ENCODE data around the gene CNOT6L. TPM values are rescaled to one million over a fixed set of nuclear protein-coding genes. Genes with fewer than 3 reads are reported as not detected.

The CNOT6L gene
- total RNA-seq, 3 donors from 2014 or later (not counting 1 experiment from before 2014, with no cell fraction given) = 172 to 237 (median 193) TPM

DNA sequence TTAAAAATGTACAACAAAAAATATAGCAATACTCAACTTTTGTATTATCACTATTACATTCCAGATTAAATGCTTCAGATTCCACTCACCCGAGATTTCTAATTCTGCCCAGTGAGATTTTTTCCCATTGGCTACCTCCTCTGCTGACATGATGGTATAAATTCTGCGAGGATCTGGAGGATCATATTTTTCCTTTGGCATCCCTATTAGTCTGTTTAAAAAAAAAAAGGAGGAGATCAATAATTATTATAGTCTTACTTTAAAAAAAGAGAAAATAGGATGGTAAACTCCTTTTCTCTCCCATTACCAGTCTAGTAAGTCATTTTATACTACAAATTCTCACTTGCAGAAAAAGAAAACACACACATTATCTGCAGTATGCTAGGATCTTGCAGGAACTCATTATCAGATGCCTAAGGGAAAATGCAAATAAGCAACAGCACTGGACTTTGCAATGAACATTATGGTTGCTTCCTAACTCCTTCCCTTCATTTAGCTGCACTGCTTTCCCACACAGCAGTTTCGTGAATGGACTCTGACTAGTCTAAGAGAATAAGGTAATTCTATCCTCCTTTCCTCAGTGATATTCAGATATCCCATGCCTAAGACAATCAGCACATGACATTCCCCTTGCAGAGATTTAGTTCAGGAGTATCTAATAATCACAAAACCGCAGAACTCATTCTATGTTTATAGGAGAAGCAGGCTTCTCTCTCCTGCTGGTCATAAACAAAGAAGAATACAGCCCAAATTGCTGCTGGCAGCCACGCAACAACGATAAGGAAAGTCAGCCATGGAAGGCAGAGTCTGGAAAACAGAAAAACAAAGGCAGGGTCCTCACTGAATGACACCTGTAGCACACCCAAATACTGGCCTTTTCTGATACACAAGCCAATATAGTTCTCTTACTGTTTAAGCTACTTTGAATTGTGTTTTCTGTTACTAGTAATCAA is 42.7 kb downstream of the CNOT6L start:
- intact Hi-C loops (cut with micrococcal nuclease) = no loop called here
- Mint-ChIP-seq H3K27me3 (ENCODE audit: low read depth in 2 of 2) (no peaks in the 10 kb centered on the region), H3K4me3 (peak overlapping the region; percentile 35), H3K36me3 (no peaks in the 10 kb centered on the region), H3K9me3 (no peaks in the 10 kb centered on the region), H3K4me1 (peaks cover 53 to 60% of the 10 kb centered on the region in 2 donors), H3K27ac (peak overlapping the region; percentile 72 to 78)
- H3K9me3 ChIP-seq (ENCODE audit: control insufficient read depth, insufficient read depth, low read length) = no peaks in the 10 kb centered on the region
- H3K27ac ChIP-seq (ENCODE audit: low read length) = no peak overlapping the region
- H3K4me3 ChIP-seq (ENCODE audit: low read length) = no peak overlapping the region
- DNase-seq (no peak), ATAC-seq (no peak)
- H3K36me3 ChIP-seq (ENCODE audit: control insufficient read depth, insufficient read depth, low read length) = peaks cover 35% of the 10 kb centered on the region
- H3K4me1 ChIP-seq (ENCODE audit: control insufficient read depth, insufficient read depth, low read length) = peaks cover 9% of the 10 kb centered on the region
- H3K27me3 ChIP-seq (ENCODE audit: control insufficient read depth, insufficient read depth, low read length) = no peaks in the 10 kb centered on the region
- TF ChIP-seq, protein P1, sequence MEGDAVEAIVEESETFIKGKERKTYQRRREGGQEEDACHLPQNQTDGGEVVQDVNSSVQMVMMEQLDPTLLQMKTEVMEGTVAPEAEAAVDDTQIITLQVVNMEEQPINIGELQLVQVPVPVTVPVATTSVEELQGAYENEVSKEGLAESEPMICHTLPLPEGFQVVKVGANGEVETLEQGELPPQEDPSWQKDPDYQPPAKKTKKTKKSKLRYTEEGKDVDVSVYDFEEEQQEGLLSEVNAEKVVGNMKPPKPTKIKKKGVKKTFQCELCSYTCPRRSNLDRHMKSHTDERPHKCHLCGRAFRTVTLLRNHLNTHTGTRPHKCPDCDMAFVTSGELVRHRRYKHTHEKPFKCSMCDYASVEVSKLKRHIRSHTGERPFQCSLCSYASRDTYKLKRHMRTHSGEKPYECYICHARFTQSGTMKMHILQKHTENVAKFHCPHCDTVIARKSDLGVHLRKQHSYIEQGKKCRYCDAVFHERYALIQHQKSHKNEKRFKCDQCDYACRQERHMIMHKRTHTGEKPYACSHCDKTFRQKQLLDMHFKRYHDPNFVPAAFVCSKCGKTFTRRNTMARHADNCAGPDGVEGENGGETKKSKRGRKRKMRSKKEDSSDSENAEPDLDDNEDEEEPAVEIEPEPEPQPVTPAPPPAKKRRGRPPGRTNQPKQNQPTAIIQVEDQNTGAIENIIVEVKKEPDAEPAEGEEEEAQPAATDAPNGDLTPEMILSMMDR (IDR thresholded peaks at IDR 0.05) = no peak
- 88% methylated on average over 5 of the region's 6 CpGs for WGBS (ENCODE audit: insufficient coverage)

DNA sequence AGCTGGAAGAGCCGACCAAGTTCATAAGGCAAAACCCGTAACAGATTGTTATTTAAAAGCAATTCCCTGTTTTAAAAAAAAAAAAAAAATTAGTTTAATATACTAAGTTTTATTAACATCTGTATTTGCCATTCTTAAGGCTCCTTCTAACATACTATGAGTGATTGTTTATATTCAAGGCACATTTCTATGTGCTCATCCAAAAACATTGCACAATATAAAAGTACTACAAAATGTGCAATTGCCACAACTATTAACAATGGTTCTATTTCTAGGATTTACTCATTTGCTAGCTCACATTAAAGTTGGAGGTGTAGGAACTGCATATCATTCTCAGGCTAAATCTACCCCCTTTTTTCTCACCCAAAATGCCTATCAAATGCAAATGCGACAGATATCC is 46.1 kb downstream of the CNOT6L start:
- intact Hi-C loops (cut with micrococcal nuclease) = no loop called here
- ATAC-seq (no peak), DNase-seq (no peak)
- 100% methylated on average over 1 of the region's 3 CpGs for WGBS (ENCODE audit: insufficient coverage)
- Histone ChIP-seq H3K36me3 (ENCODE audit: control insufficient read depth, insufficient read depth, low read length) (peaks cover 53% of the 10 kb centered on the region), H3K27ac (ENCODE audit: low read length) (no peak overlapping the region), H3K27me3 (ENCODE audit: control insufficient read depth, insufficient read depth, low read length) (no peaks in the 10 kb centered on the region), H3K4me3 (ENCODE audit: low read length) (no peak overlapping the region), H3K4me1 (ENCODE audit: control insufficient read depth, insufficient read depth, low read length) (no peaks in the 10 kb centered on the region), H3K9me3 (ENCODE audit: control insufficient read depth, insufficient read depth, low read length) (no peaks in the 10 kb centered on the region)
- TF ChIP-seq, protein P1 (IDR thresholded peaks at IDR 0.05) = no peak
- no peak overlapping the region for H3K4me3 Mint-ChIP-seq
- peaks cover 50 to 64% of the 10 kb centered on the region in 2 donors for H3K4me1 Mint-ChIP-seq
- H3K9me3 Mint-ChIP-seq = no peaks in the 10 kb centered on the region
- peak overlapping the region; percentile 10 to 67 for H3K27ac Mint-ChIP-seq
- H3K27me3 Mint-ChIP-seq (ENCODE audit: low read depth in 2 of 2) = no peaks in the 10 kb centered on the region
- H3K36me3 Mint-ChIP-seq = no peaks in the 10 kb centered on the region

DNA sequence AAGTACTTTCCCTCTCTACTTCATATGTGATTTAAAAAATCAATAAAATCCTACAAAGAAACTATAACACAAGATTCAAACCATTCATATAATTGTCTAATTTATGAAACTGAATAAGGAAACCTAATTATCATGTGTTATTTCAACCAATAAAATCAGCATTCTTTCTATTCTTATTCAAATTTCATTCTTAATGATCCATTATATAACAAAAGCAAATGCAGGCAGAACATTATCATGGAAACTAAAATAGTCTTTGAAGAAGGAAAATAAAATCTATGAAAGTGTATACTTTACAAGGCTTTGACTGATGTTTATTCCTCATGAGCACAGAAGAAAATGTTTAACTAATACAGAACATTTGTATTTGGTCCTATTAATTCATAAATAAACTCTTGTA is 47.6 kb downstream of the CNOT6L start:
- H3K36me3 ChIP-seq (ENCODE audit: control insufficient read depth, insufficient read depth, low read length) = peaks cover 53% of the 10 kb centered on the region
- TF ChIP-seq, protein P1 (IDR thresholded peaks at IDR 0.05) = no peak
- H3K4me3 ChIP-seq (ENCODE audit: low read length) = no peak overlapping the region
- H3K9me3 ChIP-seq (ENCODE audit: control insufficient read depth, insufficient read depth, low read length) = no peaks in the 10 kb centered on the region
- Mint-ChIP-seq H3K4me3 (no peak overlapping the region), H3K27ac (peak overlapping the region; percentile 3 to 80), H3K36me3 (no peaks in the 10 kb centered on the region), H3K9me3 (no peaks in the 10 kb centered on the region), H3K4me1 (peaks cover 41 to 49% of the 10 kb centered on the region in 2 donors), H3K27me3 (ENCODE audit: low read depth in 2 of 2) (no peaks in the 10 kb centered on the region)
- no peak overlapping the region for H3K27ac ChIP-seq (ENCODE audit: low read length)
- no peaks in the 10 kb centered on the region for H3K4me1 ChIP-seq (ENCODE audit: control insufficient read depth, insufficient read depth, low read length)
- no peaks in the 10 kb centered on the region for H3K27me3 ChIP-seq (ENCODE audit: control insufficient read depth, insufficient read depth, low read length)
- intact Hi-C loops (cut with micrococcal nuclease) = no loop called here
- ATAC-seq (no peak), DNase-seq (no peak)
